PC-9 (cell line): ENCODE results near the gene CRYZL1. TPM values are rescaled to one million over a fixed set of nuclear protein-coding genes. Genes with fewer than 3 reads are reported as not detected.
A peak's percentile ranks its signal among the peaks of the same experiment; 100 is the strongest.

ENCODE experiments used
- Bru-seq: library from RNA; stranded (reverse); fragments of 400-500 nt; gene quantifications from one replicate; lab custom pipeline; 2021; lab: Mats Ljungman, UMichigan
- BruChase-seq, 2 experiments: library from RNA; stranded (reverse); fragments of 400-500 nt; gene quantifications; one replicate each; lab custom pipeline; 2021; lab: Mats Ljungman, UMichigan
- BruUV-seq: library from RNA; stranded (reverse); fragments of 400-500 nt; replicated peaks from 2 replicates; lab custom pipeline; 2021; lab: Mats Ljungman, UMichigan
- CTCF ChIA-PET: fragments of 300-600 bp; sonication (Branson Sonifier 250); formaldehyde crosslinking; loops from one replicate; lab custom pipeline; 2022; ENCODE audit warnings: antibody characterized with exemption; lab: Charles Lee
- POLR2A ChIA-PET: fragments of 300-600 bp; sonication (Branson Sonifier 250); formaldehyde crosslinking; loops from one replicate; lab custom pipeline; 2022; ENCODE audit warnings: antibody characterized with exemption; ENCODE audit not compliant: unreplicated experiment; lab: Charles Lee
- DNase-seq, 2 experiments: peaks; one replicate each; pipeline versions ENCODE4 v3.0.0 to v3.0.0-alpha.2; 2015 to 2022; ENCODE audit warnings: mixed read lengths in 1 of 2
- H2AFZ ChIP-seq: fragments of 200-600 bp; sonication (generic); 2 replicates; pipeline ENCODE4 v1.8.1; 2017; ENCODE audit warnings: antibody characterized with exemption
- H3F3A ChIP-seq: fragments of 200-600 bp; sonication (generic); 2 replicates; pipeline ENCODE4 v1.8.1; 2017; ENCODE audit warnings: antibody characterized with exemption, mild to moderate bottlenecking, low read depth; ENCODE audit not compliant: insufficient read depth
- H3K27ac ChIP-seq: fragments of 200-600 bp; sonication (generic); 2 replicates; pipeline ENCODE4 v1.6.1; 2016; ENCODE audit warnings: mixed run types
- H3K27me3 ChIP-seq: fragments of 200-600 bp; sonication (generic); 2 replicates; pipeline ENCODE4 v1.6.1; 2016; ENCODE audit warnings: low read depth, mixed run types; ENCODE audit not compliant: insufficient read depth
- H3K36me3 ChIP-seq: fragments of 200-600 bp; sonication (generic); 2 replicates; pipeline ENCODE4 v1.6.1; 2016; ENCODE audit warnings: low read depth, mixed run types
- H3K4me1 ChIP-seq: fragments of 200-600 bp; sonication (generic); replicated peaks from 2 replicates; pipeline ENCODE4 v1.6.1; 2016; ENCODE audit warnings: mixed run types; ENCODE audit not compliant: insufficient read depth
- H3K4me2 ChIP-seq: fragments of 200-600 bp; sonication (generic); 2 replicates; pipeline ENCODE4 v1.6.1; 2017; ENCODE audit warnings: mixed run types
- H3K4me3 ChIP-seq: fragments of 200-600 bp; sonication (generic); 2 replicates; pipeline ENCODE4 v1.6.1; 2016; ENCODE audit warnings: mixed run types
- H3K79me2 ChIP-seq: fragments of 200-600 bp; sonication (generic); 2 replicates; pipeline ENCODE4 v1.6.1; 2017; ENCODE audit warnings: low read depth, mixed run types
- H3K9me2 ChIP-seq: fragments of 200-600 bp; sonication (generic); 2 replicates; pipeline ENCODE4 v1.8.1; 2017; ENCODE audit warnings: mild to moderate bottlenecking; ENCODE audit not compliant: insufficient read depth
- H3K9me3 ChIP-seq: fragments of 200-600 bp; sonication (generic); 2 replicates; pipeline ENCODE4 v1.8.1; 2016; ENCODE audit warnings: low read depth; ENCODE audit not compliant: insufficient read depth
- H4K20me1 ChIP-seq: fragments of 200-600 bp; sonication (generic); 2 replicates; pipeline ENCODE4 v1.8.1; 2017; ENCODE audit not compliant: insufficient read depth
- CTCF ChIP-seq: fragments of 200-600 bp; sonication (generic); conservative IDR thresholded peaks from 2 replicates; pipeline ENCODE4 v1.6.1; 2017; ENCODE audit warnings: mixed run types, antibody characterized with exemption, mild to moderate bottlenecking, moderate library complexity
- EZH2 ChIP-seq: fragments of 200-600 bp; sonication (generic); IDR thresholded peaks from 2 replicates; pipeline ENCODE4 v1.8.0; 2017; ENCODE audit warnings: antibody characterized with exemption, low read depth
- intact Hi-C: fragments of 100-400 bp; cut with micrococcal nuclease; formaldehyde crosslinking; loops from one replicate; pipeline ENCODE4 v1.10.0; 2022; ENCODE audit not compliant: unreplicated experiment
- long read RNA-seq: library from polyadenylated mRNA; stranded (forward); transcript quantifications from one replicate; pipeline ENCODE4 v2.0.0, GENCODE V29; 2022
- total RNA-seq: library from RNA; stranded (reverse); gene quantifications from 2 replicates; pipeline ENCODE4 v1.2.3, GENCODE V29; 2021

Gene CRYZL1
- total RNA-seq = 22.4 and 30.3 TPM in 2 replicates
- Bru-seq, nascent RNA = percentile 75 among the genes with signal in this experiment
- BruChase-seq, experiment 1, labeled RNA remaining after a 2-hour chase = percentile 88 among the genes with signal in this experiment
- percentile 92 among the genes with signal in this experiment for BruChase-seq, experiment 2, labeled RNA remaining after a 6-hour chase
- long read RNA-seq, transcript CRYZL1-204 (13 exons, 1,617 nt) = major isoform, 31 of 67 reads
- long read RNA-seq, partial matches to known transcripts = 6 of 67 reads
- long read RNA-seq, other reads (novel, unspliced or antisense) = 20 of 67 reads

GRCh38 chr21:33641352-33642026 is at the start of gene CRYZL1:
TSS of gene CRYZL1 (minus strand) at chr21:33641741. CDS start at chr21:33631551, 10,190 bp downstream.
- peak; percentile 98 to 99 for DNase-seq
- Histone ChIP-seq H2AFZ (peak within 1 kb of the TSS; percentile 98), H3K27me3 (no peaks in the 10 kb centered on the region), H3K4me1 (peaks cover 21% of the 10 kb centered on the region), H3K4me2 (peak within 1 kb of the TSS; percentile 91), H3F3A (no peaks in the 10 kb centered on the region; the same call in 1 of the 2 replicates), H3K9me3 (no peaks in the 10 kb centered on the region), H3K79me2 (peaks cover 60% of the 10 kb centered on the region), H3K9me2 (no peaks in the 10 kb centered on the region), H3K27ac (peak within 1 kb of the TSS; percentile 76), H3K36me3 (no peaks in the 10 kb centered on the region), H3K4me3 (peak within 1 kb of the TSS; percentile 76), H4K20me1 (no peaks in the 10 kb centered on the region)
- BruUV-seq = no TSS peak
- POLR2A ChIA-PET = interaction anchor here (0.7 kb wide), 2 partner anchors 127 to 161 kb away, joined by 5 to 6 read pairs; no protein-coding TSS in a partner anchor
- TF ChIP-seq CTCF = no peak
- TF ChIP-seq EZH2 = no peak
- CTCF ChIA-PET = no interaction called here
- intact Hi-C loops = loop anchor here (1.0 to 10.0 kb wide), 4 partner anchors 42 to 253 kb away; no protein-coding TSS in a partner anchor

GRCh38 chr21:33690874-33691273 is 49.3 kb upstream of the CRYZL1 start:
- H3K4me1 ChIP-seq = peaks cover 11% of the 10 kb centered on the region
- no peaks in the 10 kb centered on the region for H4K20me1 ChIP-seq
- BruUV-seq = no TSS peak
- H3K4me3 ChIP-seq = no peak overlapping the region
- H3K79me2 ChIP-seq = peaks cover 29% of the 10 kb centered on the region
- no peak overlapping the region for H2AFZ ChIP-seq
- H3K27me3 ChIP-seq = no peaks in the 10 kb centered on the region
- H3K9me2 ChIP-seq = no peaks in the 10 kb centered on the region
- POLR2A ChIA-PET = no interaction called here
- H3K36me3 ChIP-seq = no peaks in the 10 kb centered on the region
- TF ChIP-seq EZH2 = no peak
- no peak for TF ChIP-seq CTCF
- H3F3A ChIP-seq = 0 out of 2 replicates have a peak, but pooled peaks cover 4% of the 10 kb centered on the region
- intact Hi-C loops = no loop called here
- H3K4me2 ChIP-seq = no peak overlapping the region
- H3K9me3 ChIP-seq = no peaks in the 10 kb centered on the region
- DNase-seq = no peak
- no peak overlapping the region for H3K27ac ChIP-seq
- CTCF ChIA-PET = no interaction called here

GRCh38 chr21:33688353-33688752 is 46.8 kb upstream of the CRYZL1 start:
- no TSS peak for BruUV-seq
- Histone ChIP-seq H3K4me2 (no peak overlapping the region), H3K4me3 (no peak overlapping the region), H2AFZ (no peak overlapping the region), H3K4me1 (peaks cover 36% of the 10 kb centered on the region), H3K27me3 (no peaks in the 10 kb centered on the region), H3F3A (peaks cover 11% of the 10 kb centered on the region), H3K27ac (no peak overlapping the region), H3K9me2 (no peaks in the 10 kb centered on the region), H3K36me3 (no peaks in the 10 kb centered on the region), H4K20me1 (no peaks in the 10 kb centered on the region), H3K79me2 (peaks cover 47% of the 10 kb centered on the region), H3K9me3 (no peaks in the 10 kb centered on the region)
- no peak for DNase-seq
- intact Hi-C loops = no loop called here
- TF ChIP-seq CTCF (no peak), EZH2 (no peak)
- POLR2A ChIA-PET = interaction anchor here (0.6 kb wide), 1 partner anchor 208 kb away, joined by 5 read pairs; no protein-coding TSS in a partner anchor
- CTCF ChIA-PET = no interaction called here
